ENCODE measurements around the gene NFIA. TPM values are rescaled to one million over a fixed set of nuclear protein-coding genes. Genes with fewer than 3 reads are reported as not detected.

Gene NFIA
- total RNA-seq, 1 donor from 2014 or later, result 49.4 TPM

DNA sequence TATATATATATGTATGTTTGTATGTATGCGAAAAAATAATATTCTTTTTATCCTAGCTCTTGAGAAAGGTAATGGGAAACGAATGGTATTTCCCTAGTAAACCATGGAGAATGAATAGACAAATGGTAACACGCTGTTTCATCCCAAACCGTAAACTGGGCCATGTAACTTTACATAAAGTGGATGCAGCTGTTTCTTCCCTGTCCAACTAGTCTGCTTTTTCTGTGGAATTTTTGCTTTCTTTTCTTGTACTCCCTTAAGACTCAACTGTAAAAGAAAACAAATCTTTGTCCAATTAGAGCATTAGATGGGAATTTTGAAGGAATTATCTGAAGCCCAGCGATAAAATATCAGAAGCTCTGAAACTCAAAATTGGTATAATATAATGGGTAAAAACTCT is 198.1 kb downstream of the NFIA start:
- H3K9me3 Mint-ChIP-seq, result no peaks in the 10 kb centered on the region
- H3K36me3 Mint-ChIP-seq, result peaks cover 3% of the 10 kb centered on the region
- H3K4me1 Mint-ChIP-seq (ENCODE audit: unreplicated experiment), result peaks cover 21% of the 10 kb centered on the region
- DNase-seq (ENCODE audit: extremely low spot score, unreplicated experiment), result no peak
- H3K27ac Mint-ChIP-seq, result no peak overlapping the region
- H3K27me3 Mint-ChIP-seq, result no peaks in the 10 kb centered on the region
- H3K4me3 Mint-ChIP-seq, result no peak overlapping the region
- no peak for TF ChIP-seq CTCF (conservative IDR thresholded peaks at IDR 0.05)

GRCh38 chr1:61282387-61282786 is 200.0 kb downstream of the NFIA start:
- Mint-ChIP-seq H3K27me3 (no peaks in the 10 kb centered on the region), H3K4me3 (no peak overlapping the region), H3K4me1 (ENCODE audit: unreplicated experiment) (peaks cover 21% of the 10 kb centered on the region), H3K27ac (no peak overlapping the region), H3K36me3 (peaks cover 3% of the 10 kb centered on the region), H3K9me3 (no peaks in the 10 kb centered on the region)
- no peak for TF ChIP-seq CTCF (conservative IDR thresholded peaks at IDR 0.05)
- DNase-seq (ENCODE audit: extremely low spot score, unreplicated experiment), result no peak

DNA sequence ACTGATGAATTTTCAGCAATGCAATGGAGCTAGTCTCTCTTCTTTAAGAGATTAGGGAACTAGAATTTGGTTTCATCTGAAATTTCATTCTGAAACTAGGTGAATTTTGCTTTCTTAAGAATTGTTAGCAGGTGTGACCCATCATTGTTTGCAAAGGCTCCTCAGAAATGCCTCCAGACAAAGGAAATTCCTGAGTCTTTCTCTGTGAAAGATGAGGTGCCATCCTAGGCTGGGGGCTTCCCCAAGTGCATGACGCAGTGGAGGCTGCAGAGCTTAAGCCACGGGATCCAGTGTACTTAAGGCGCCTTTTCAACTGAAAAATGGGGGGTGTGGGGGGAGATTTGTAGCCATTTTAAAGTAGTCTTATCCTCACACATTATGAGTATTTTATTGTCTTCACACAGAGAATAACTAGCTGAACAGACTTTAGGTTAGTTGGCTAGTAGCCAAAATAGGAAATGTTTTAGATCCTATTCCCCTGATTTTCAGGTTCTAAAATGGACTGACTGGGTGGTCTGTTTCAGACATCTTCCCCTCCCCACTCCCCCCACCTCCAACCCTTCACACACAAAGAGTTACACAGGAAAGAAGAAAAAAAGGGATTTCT is 202.0 kb downstream of the NFIA start:
- Mint-ChIP-seq H3K4me3 (no peak overlapping the region), H3K4me1 (ENCODE audit: unreplicated experiment) (peaks cover 21% of the 10 kb centered on the region), H3K27ac (no peak overlapping the region), H3K36me3 (peaks cover 3% of the 10 kb centered on the region), H3K9me3 (no peaks in the 10 kb centered on the region), H3K27me3 (no peaks in the 10 kb centered on the region)
- TF ChIP-seq CTCF (conservative IDR thresholded peaks at IDR 0.05), result no peak
- DNase-seq (ENCODE audit: extremely low spot score, unreplicated experiment), result no peak

DNA sequence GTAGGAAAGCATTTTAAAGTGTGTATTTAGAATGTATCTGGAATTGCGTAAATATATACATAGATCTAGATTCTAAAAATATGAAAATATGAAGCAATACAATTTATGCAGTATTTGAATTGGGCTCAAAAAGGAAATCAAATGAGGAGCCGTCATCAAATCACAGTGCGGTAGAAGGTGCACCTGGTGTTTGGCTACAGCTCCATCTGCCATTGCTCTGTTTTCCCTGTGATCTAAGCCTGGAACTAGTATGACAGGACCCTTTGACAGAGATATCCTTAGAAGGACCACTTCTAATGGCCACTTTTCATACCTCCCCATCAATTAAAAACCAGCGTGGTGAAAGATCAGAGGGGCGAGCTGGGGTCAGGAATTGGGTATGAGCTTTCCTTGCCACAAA is 202.6 kb downstream of the NFIA start:
- TF ChIP-seq CTCF (conservative IDR thresholded peaks at IDR 0.05), result no peak
- Mint-ChIP-seq H3K9me3 (no peaks in the 10 kb centered on the region), H3K27me3 (no peaks in the 10 kb centered on the region), H3K36me3 (peaks cover 3% of the 10 kb centered on the region), H3K4me3 (no peak overlapping the region), H3K27ac (no peak overlapping the region), H3K4me1 (ENCODE audit: unreplicated experiment) (peaks cover 21% of the 10 kb centered on the region)
- no peak for DNase-seq (ENCODE audit: extremely low spot score, unreplicated experiment)

DNA sequence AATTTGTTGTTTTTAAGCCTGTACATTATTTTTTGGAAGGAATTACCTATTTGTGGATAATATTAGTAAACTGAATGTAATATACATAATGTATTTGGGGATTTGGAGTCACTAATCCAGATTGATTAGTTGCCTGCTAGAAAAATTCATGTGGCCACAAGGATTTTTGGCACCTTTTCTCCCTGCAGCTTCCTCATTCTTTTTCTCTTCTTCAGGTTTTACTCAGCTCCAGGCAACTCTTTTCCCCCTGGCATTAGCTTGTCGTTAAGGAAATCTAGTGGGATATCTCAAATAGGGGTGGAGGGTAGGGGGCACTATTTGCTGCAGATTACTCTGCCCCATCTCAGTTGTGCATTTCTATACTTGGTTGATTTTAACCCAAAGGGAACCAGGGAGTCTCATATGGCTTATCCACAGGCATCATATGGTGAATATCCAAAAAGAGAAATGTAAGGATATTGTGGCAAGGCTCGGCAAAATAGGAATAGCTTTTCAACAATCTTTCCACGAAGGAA is 203.1 kb downstream of the NFIA start:
- no peak for TF ChIP-seq CTCF (conservative IDR thresholded peaks at IDR 0.05)
- H3K9me3 Mint-ChIP-seq, result no peaks in the 10 kb centered on the region
- H3K36me3 Mint-ChIP-seq, result peaks cover 3% of the 10 kb centered on the region
- H3K4me3 Mint-ChIP-seq, result no peak overlapping the region
- H3K27ac Mint-ChIP-seq, result no peak overlapping the region
- DNase-seq (ENCODE audit: extremely low spot score, unreplicated experiment), result no peak
- peaks cover 21% of the 10 kb centered on the region for H3K4me1 Mint-ChIP-seq (ENCODE audit: unreplicated experiment)
- H3K27me3 Mint-ChIP-seq, result no peaks in the 10 kb centered on the region

Data from type B pancreatic cell (in vitro differentiated cells).